GM19193 (cell line): ENCODE results near the gene RBM4B.

ENCODE experiments used
- POLR2A ChIP-seq: IDR thresholded peaks from 4 replicates; pipeline ENCODE4 v1.6.1; 2011; ENCODE audit not compliant: insufficient read depth, insufficient read length; ENCODE audit errors: extremely low read depth

The RBM4B gene

GRCh38 chr11:66677599-66678375, at the start of gene RBM4B:
Gene RBM4B, minus strand, starts transcription at chr11:66677887. Its CDS starts 808 bp downstream, at chr11:66677079.
- peak; percentile 93 for TF ChIP-seq POLR2A

GRCh38 chr11:66725647-66726046, 48.0 kb upstream of the RBM4B start:
- no peak for TF ChIP-seq POLR2A

- no peak for TF ChIP-seq POLR2A
Measured at GRCh38 chr11:66725114-66725513, 47.4 kb upstream of the RBM4B start.

GRCh38 chr11:66723693-66724092, 46.0 kb upstream of the RBM4B start:
- no peak for TF ChIP-seq POLR2A

GRCh38 chr11:66722745-66723651, 45.3 kb upstream of the RBM4B start:
- no peak for TF ChIP-seq POLR2A

- no peak for TF ChIP-seq POLR2A
Measured at GRCh38 chr11:66721939-66722338, 44.3 kb upstream of the RBM4B start.

GRCh38 chr11:66720899-66721470, 43.3 kb upstream of the RBM4B start:
- TF ChIP-seq POLR2A = no peak

- no peak for TF ChIP-seq POLR2A
Measured at GRCh38 chr11:66720223-66720898, 42.7 kb upstream of the RBM4B start.

GRCh38 chr11:66719111-66719872, 41.6 kb upstream of the RBM4B start:
- TF ChIP-seq POLR2A = no peak

GRCh38 chr11:66718320-66718971, 40.8 kb upstream of the RBM4B start:
- no peak for TF ChIP-seq POLR2A

GRCh38 chr11:66717925-66718319, 40.2 kb upstream of the RBM4B start:
- TF ChIP-seq POLR2A = no peak

- no peak for TF ChIP-seq POLR2A
Measured at GRCh38 chr11:66716996-66717395, 39.3 kb upstream of the RBM4B start.

- no peak for TF ChIP-seq POLR2A
Measured at GRCh38 chr11:66715346-66716085, 37.8 kb upstream of the RBM4B start.
